Measurements from ENCODE around the gene DIPK1A. TPM values are rescaled to one million over a fixed set of nuclear protein-coding genes. Genes with fewer than 3 reads are reported as not detected.
A peak's percentile ranks its signal among the peaks of the same experiment; 100 is the strongest.

Gene DIPK1A
- total RNA-seq, 1 donor from 2014 or later, result 12.7 TPM

DNA sequence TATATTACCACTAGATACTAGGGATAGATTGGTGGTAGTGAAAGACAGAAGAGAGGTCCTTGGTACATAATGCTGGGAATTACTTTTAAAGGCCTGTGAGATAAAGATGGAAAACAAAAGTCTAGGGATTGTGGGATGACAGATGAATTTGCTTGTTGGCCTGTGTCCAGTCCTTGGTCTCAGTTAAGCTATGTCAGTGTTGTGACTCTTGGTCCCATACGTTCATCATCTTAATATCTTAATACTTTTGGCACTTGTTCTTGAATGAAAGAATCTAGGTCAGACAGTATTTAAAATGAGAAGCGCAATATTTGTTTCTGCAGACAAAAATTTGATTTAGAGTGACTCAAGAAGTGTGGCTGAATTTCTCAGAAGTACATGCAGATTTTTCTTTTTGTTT is 121.8 kb downstream of the DIPK1A start:
- DNase-seq, result no peak

DNA sequence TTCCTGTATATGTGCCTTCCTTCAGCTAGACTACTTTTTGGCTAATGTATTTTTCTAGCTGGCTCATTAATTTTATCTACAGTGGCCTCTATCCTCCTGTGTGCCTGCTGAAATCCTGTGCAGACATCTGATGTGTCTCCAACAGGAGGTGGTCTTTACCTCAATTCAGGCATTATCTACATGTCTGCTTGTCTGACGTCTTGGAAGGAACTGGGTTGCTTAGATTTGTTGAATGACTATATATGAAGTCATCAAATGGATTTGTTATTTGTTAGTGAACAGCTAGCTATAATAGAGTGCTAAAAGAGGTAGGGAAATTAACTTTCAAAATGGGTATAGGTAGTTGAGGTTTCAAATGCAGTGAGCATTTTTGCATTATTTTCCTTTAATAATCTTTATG is 122.7 kb downstream of the DIPK1A start:
- DNase-seq, result no peak

GRCh38 chr1:92837062-92837461 is 124.2 kb downstream of the DIPK1A start:
- DNase-seq, result no peak

DNA sequence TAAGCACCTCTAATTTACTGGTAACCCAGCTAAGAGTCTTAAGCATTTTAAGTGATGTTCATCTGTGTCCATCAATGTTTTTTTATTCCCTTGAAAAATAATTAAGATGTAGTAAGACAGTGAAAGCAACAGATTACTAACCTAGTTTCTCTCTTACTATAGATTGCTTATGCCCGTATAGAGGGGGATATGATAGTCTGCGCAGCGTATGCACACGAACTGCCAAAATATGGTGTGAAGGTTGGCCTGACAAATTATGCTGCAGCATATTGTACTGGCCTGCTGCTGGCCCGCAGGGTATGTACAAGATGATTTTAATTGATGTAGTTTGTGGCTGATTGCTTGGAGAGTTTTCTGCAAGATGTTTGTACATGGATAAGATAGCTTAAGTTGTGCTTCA is 126.6 kb downstream of the DIPK1A start:
- DNase-seq, result no peak

DNA sequence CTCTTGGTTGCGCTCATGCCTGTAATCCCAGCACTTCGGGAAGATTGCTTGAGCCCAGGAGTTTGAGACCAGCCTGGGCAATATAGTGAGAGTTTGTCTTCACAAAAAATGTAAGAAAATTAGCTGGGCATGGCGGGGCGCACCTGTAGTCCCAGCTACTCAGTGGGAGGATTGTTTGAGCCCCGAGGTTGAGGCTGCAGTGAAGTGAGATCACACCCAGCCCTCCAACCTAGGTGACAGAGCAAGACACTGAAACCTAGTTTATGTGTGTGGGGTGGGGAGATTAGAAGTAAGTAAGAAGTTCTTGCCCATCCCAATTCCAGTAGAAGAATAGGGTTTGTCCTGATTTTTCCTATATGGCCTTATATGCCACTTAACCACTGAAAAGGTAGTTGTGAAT is 127.4 kb downstream of the DIPK1A start:
- no peak for DNase-seq

GRCh38 chr1:92832537-92833114 is 128.6 kb downstream of the DIPK1A start:
- DNase-seq, result no peak

GRCh38 chr1:92831762-92832536 is 129.3 kb downstream of the DIPK1A start, which contains the start of gene RPL5:
Gene RPL5, plus strand, starts transcription at chr1:92832040. Its CDS starts 75 bp downstream, at chr1:92832115.
- DNase-seq, result peak; percentile 99

GRCh38 chr1:92831368-92831761 is 129.9 kb downstream of the DIPK1A start:
- DNase-seq, result no peak

DNA sequence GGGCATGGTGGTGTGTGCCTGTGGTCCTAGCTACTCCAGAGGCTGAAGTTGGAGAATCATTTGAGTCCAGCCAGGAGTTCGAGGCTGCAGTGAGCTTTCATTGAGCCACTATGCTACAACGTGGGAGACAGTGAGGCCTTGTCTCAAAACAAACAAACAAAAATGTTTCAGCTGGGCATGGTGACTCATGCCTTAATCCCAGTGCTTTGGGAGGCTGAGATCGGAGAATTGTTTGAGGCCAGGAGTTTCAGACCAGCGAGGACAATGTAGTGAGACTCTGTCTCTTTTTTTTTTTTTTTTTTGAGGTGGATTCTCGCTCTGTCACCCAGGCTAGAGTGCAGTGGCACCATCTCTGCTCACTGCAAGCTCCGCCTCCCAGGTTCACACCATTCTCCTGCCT is 134.5 kb downstream of the DIPK1A start:
- no peak for DNase-seq

DNA sequence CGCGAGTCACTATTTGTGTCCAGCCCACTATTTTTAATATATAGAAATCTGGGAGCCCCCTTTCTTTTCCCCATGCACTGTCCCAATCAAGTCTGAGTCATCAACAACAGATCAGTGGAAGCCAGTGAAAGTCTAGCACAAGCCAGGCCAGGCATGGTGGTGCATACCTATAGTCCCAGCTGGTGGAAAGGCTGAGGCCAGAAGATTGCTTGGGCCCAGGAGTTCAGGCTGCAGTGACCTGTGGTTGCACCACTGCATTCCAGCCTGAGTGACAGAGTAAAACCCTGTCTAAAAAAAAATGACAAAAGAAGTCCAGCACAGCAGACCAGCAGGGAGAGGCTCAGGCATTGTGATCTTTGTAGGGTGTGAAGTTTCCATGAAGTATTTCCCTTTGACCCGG is 138.4 kb downstream of the DIPK1A start:
- DNase-seq, result no peak

DNA sequence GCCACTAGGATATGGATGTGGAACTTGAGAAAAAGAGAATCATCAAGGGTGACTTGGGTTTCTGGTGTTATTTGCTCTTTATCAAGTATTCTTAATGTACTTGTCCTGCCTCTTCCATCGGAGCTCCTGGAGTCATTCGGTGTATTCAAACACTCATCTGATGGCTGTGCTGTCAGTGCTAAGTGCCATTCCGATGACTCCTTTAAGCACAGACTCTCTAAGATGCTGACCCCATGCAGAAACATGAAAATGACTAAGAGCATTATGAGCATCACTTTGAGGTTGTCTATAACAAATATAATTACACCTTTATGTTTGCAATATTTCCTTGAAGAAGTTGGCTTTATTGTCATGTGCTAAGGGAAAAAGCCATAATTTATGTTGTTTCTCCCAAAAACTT is 140.7 kb downstream of the DIPK1A start:
- DNase-seq, result no peak

DNA sequence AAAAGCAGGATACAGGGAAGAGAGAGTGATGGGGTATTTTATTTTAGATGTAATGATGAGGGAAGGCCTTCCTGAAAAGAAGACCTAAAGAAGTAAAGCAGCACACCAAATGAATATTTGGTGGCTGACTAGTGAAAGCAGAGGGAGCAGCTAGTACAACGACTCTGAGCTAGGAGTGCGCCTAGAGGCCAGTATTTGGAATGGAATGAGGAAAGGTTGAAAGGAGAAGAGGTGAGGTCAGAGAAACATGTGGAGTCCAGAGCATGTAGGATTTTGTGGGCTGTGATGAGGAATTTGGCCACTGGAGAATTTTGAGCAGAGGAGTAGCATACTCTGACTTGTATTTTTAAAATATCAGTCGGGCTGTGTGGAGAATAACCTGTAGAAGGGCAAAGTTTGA is 141.2 kb downstream of the DIPK1A start:
- no peak for DNase-seq

GRCh38 chr1:92817986-92818764 is 143.1 kb downstream of the DIPK1A start:
- DNase-seq, result no peak

GRCh38 chr1:92817137-92817697 is 144.0 kb downstream of the DIPK1A start:
- DNase-seq, result no peak

- no peak for DNase-seq
Measured at GRCh38 chr1:92816732-92817131, 144.5 kb downstream of the DIPK1A start.

DNA sequence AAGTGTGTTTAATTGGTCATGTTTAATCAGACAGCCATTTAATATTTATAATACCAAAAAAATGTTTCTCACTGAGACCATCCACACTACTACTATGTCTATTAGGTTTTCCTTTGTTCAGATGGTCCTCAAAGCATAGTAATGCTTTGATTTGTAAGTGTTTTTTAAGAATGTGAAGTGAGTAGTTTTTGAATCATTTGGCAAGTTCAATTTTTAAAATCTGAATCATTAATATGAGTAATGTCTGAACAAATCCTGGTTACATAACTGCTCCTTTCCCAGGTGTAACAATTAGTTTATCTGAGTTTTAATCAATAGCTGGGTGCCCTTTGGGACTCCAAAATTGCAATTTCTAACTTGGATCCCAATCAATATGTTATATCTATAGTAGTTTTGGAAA is 152.9 kb downstream of the DIPK1A start:
- DNase-seq, result no peak

DNA sequence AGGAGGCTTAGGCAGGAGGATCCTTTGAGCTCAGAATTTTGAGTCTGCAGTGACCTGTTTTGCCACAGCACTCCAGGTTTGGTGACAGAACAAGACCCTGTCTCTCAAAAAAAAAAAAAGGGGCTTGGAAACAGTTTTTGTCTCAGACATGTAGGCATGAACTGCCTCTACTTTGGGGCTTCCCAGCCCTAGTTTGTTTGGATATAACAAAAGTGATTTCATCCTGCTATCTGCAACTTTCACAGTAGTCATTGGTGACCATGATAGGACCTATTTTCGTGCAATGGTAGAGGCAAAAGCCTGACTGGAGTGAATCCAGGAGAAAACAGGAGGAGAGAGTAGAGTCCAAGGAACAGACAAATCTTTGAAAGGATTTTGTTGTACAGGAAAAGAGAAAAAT is 156.0 kb downstream of the DIPK1A start:
- DNase-seq, result no peak

GRCh38 chr1:92804721-92805201 is 156.5 kb downstream of the DIPK1A start:
- peak; percentile 37 for DNase-seq

DNA sequence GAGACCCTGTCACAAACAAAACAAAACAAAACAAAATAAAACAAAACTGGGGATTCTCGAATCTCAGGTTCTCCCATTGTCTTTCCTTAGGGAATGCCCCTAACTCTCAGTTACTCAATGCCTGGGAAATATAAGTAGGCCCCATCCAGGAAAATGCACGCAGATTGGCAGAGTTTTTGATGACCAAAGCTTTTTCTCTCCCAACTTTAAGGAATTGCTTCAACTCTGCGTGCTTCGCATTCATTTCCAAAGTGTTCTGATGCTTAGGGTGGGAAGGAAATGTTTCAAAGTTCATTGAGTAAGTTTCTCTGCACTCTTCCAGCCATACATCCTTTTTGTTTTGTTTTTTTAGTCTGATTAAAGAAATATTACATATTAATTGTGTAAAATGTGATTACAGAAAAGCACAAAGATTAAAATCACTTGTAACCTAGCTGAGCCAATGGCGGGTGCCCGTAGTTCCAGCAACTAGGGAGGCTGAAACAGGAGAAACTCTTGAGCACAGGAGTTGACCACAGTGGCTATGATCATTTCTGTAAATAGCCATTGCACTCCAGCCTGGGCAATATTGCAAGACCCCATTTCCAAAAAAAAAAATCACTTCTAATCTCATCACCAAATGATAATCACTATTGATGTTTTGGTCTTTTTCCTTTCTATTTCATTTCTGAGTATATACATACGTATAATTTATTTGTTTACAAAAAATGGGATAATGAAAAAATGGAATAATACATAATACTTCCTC is 157.9 kb downstream of the DIPK1A start:
- DNase-seq, result no peak

- no peak for DNase-seq
Measured at GRCh38 chr1:92797961-92798360, 163.3 kb downstream of the DIPK1A start.

GRCh38 chr1:92797297-92797696 is 164.0 kb downstream of the DIPK1A start:
- DNase-seq, result no peak

DNA sequence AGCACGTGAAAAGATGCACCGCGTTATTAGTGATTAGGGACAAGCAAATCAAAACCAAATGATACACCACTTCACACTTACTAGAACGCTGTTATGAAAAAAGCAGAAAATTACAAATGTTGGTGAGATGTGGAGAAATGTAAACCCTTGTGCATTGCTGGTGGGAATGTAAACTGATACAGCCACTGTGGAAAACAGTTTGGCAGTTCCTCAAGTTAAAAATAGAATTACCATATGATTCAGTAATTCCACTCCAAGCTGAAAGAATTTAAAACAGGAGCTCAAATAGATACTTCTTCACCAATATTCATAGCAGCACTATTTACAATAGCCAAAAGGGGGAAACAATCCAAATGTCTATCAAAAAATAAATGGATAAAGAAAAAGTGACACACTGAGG is 166.1 kb downstream of the DIPK1A start:
- DNase-seq, result peak; percentile 17

Data from tongue (tissue), 2 donors.